ENCODE measurements around the gene ME3.

GRCh38 chr11:86537541-86538222 lies 134.7 kb downstream of the ME3 start:
- no peak for TF ChIP-seq POLR2A (IDR thresholded peaks at IDR 0.05)
- TF ChIP-seq, protein P1, sequence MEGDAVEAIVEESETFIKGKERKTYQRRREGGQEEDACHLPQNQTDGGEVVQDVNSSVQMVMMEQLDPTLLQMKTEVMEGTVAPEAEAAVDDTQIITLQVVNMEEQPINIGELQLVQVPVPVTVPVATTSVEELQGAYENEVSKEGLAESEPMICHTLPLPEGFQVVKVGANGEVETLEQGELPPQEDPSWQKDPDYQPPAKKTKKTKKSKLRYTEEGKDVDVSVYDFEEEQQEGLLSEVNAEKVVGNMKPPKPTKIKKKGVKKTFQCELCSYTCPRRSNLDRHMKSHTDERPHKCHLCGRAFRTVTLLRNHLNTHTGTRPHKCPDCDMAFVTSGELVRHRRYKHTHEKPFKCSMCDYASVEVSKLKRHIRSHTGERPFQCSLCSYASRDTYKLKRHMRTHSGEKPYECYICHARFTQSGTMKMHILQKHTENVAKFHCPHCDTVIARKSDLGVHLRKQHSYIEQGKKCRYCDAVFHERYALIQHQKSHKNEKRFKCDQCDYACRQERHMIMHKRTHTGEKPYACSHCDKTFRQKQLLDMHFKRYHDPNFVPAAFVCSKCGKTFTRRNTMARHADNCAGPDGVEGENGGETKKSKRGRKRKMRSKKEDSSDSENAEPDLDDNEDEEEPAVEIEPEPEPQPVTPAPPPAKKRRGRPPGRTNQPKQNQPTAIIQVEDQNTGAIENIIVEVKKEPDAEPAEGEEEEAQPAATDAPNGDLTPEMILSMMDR (IDR thresholded peaks at IDR 0.05) = no peak

Data from Peyer's patch (tissue), 4 donors.